HEK293 (cell line): ENCODE results near the gene MLEC.
A peak's percentile ranks its signal among the peaks of the same experiment; 100 is the strongest.

ENCODE experiments used
- GLIS1 ChIP-seq: fragments of 450-650 bp; formaldehyde crosslinking; IDR thresholded peaks from 2 replicates; pipeline ENCODE4 v1.5.1; 2016; ENCODE audit warnings: missing biosample characterization, missing genetic modification characterization
- KLF16 ChIP-seq: fragments of 450-650 bp; formaldehyde crosslinking; IDR thresholded peaks from 2 replicates; pipeline ENCODE4 v1.5.1; 2017; ENCODE audit warnings: missing biosample characterization, missing genetic modification characterization
- PRDM1 ChIP-seq: fragments of 450-650 bp; formaldehyde crosslinking; IDR thresholded peaks from 2 replicates; pipeline ENCODE4; 2016; ENCODE audit warnings: missing biosample characterization, missing genetic modification characterization
- SP3 ChIP-seq: fragments of 450-650 bp; formaldehyde crosslinking; IDR thresholded peaks from 2 replicates; pipeline ENCODE4 v1.5.1; 2016; ENCODE audit warnings: missing biosample characterization, missing genetic modification characterization
- ZBTB8A ChIP-seq: fragments of 450-650 bp; formaldehyde crosslinking; IDR thresholded peaks from 2 replicates; pipeline ENCODE4 v1.5.1; 2016; ENCODE audit warnings: missing biosample characterization, missing genetic modification characterization
- ZFP3 ChIP-seq: fragments of 450-650 bp; formaldehyde crosslinking; IDR thresholded peaks from 2 replicates; pipeline ENCODE4 v1.5.1; 2016; ENCODE audit warnings: low read depth, missing biosample characterization, missing genetic modification characterization
- ZNF280C ChIP-seq: fragments of 450-650 bp; formaldehyde crosslinking; IDR thresholded peaks from 2 replicates; pipeline ENCODE4 v1.5.1; 2016; ENCODE audit warnings: missing biosample characterization, missing genetic modification characterization
- ZNF391 ChIP-seq: fragments of 450-650 bp; formaldehyde crosslinking; IDR thresholded peaks from 2 replicates; pipeline ENCODE4 v1.5.1; 2016; ENCODE audit warnings: low read depth, missing biosample characterization, missing genetic modification characterization, borderline replicate concordance
- ZNF449 ChIP-seq: fragments of 450-650 bp; formaldehyde crosslinking; IDR thresholded peaks from 2 replicates; pipeline ENCODE4 v1.5.1; 2017; ENCODE audit warnings: missing biosample characterization, mild to moderate bottlenecking, missing genetic modification characterization, moderate library complexity
- ZNF548 ChIP-seq: fragments of 450-650 bp; formaldehyde crosslinking; IDR thresholded peaks from 2 replicates; pipeline ENCODE4 v1.5.1; 2016; ENCODE audit warnings: missing biosample characterization, missing genetic modification characterization
- ZNF692 ChIP-seq: fragments of 450-650 bp; formaldehyde crosslinking; IDR thresholded peaks from 2 replicates; pipeline ENCODE4 v1.5.1; 2016; ENCODE audit warnings: missing biosample characterization, missing genetic modification characterization
- ZNF830 ChIP-seq: fragments of 450-650 bp; IDR thresholded peaks from 2 replicates; pipeline ENCODE4 v1.5.0; 2018; ENCODE audit warnings: missing biosample characterization, missing genetic modification characterization, low read depth, mild to moderate bottlenecking, moderate library complexity
- ZNF837 ChIP-seq: fragments of 450-650 bp; formaldehyde crosslinking; IDR thresholded peaks from 2 replicates; pipeline ENCODE4 v1.5.1; 2016; ENCODE audit warnings: missing biosample characterization, missing genetic modification characterization
- ZSCAN18 ChIP-seq: fragments of 450-650 bp; formaldehyde crosslinking; IDR thresholded peaks from 2 replicates; pipeline ENCODE4 v1.5.1; 2016; ENCODE audit warnings: missing biosample characterization, missing genetic modification characterization
- ZSCAN30 ChIP-seq: fragments of 450-650 bp; IDR thresholded peaks from 2 replicates; pipeline ENCODE4 v1.5.1; 2018; ENCODE audit warnings: missing biosample characterization, mild to moderate bottlenecking, missing genetic modification characterization, moderate library complexity
- TF ChIP-seq, protein P1 (sequence below): fragments of 450-650 bp; formaldehyde crosslinking; IDR thresholded peaks from 2 replicates; pipeline ENCODE4 v1.5.1; 2016; ENCODE audit warnings: missing biosample characterization, missing genetic modification characterization, low read depth
- TF ChIP-seq, protein P2 (sequence below): fragments of 450-650 bp; formaldehyde crosslinking; IDR thresholded peaks from 2 replicates; pipeline ENCODE4 v1.5.1; 2016; ENCODE audit warnings: missing biosample characterization, missing genetic modification characterization

Gene MLEC

DNA sequence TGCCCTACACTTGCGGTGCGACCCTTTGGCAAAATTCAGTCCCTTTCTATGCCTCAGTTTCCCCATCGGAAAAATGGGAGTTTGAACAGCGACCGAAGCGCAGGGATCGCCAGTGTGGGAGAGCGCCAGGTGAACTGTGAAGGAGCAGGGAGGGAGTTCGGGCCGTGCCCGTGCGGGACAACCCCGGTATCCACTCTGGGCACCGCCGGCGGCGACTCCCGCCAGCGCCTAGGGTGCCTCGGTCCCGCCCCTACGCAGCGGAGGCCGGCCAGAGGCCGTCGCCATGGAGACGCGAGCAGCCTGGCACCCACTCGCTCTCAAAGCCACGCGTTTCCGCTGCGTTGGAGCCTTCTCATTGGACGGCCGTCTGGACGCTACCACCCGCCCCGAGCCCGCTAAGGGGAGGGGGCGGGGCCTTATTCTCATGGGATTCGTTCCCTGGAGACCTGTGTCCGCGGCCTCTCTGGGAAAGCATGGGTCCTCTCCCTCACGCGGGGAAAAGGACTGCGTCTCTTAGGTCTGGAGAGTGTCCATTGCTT is 729 bp upstream of the MLEC start (continued):
- 0 out of 2 replicates have a peak, but pooled peaks have one; percentile 96 for TF ChIP-seq SP3
- TF ChIP-seq GLIS1 (tag by site-specific recombination) = peak; percentile 75
- TF ChIP-seq ZSCAN18 = no peak
- peak; percentile 95; the same call in 1 of the 2 replicates for TF ChIP-seq KLF16 (tag by site-specific recombination)
- TF ChIP-seq, protein P1, sequence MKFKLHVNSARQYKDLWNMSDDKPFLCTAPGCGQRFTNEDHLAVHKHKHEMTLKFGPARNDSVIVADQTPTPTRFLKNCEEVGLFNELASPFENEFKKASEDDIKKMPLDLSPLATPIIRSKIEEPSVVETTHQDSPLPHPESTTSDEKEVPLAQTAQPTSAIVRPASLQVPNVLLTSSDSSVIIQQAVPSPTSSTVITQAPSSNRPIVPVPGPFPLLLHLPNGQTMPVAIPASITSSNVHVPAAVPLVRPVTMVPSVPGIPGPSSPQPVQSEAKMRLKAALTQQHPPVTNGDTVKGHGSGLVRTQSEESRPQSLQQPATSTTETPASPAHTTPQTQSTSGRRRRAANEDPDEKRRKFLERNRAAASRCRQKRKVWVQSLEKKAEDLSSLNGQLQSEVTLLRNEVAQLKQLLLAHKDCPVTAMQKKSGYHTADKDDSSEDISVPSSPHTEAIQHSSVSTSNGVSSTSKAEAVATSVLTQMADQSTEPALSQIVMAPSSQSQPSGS (tag by site-specific recombination) = no peak
- TF ChIP-seq, protein P2, sequence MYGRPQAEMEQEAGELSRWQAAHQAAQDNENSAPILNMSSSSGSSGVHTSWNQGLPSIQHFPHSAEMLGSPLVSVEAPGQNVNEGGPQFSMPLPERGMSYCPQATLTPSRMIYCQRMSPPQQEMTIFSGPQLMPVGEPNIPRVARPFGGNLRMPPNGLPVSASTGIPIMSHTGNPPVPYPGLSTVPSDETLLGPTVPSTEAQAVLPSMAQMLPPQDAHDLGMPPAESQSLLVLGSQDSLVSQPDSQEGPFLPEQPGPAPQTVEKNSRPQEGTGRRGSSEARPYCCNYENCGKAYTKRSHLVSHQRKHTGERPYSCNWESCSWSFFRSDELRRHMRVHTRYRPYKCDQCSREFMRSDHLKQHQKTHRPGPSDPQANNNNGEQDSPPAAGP (tag by site-specific recombination) = peak; percentile 18; the same call in 1 of the 2 replicates
- no peak for TF ChIP-seq ZNF449 (tag by site-specific recombination)
- TF ChIP-seq ZNF391 (tag by site-specific recombination) = 0 out of 2 replicates have a peak, but pooled peaks have one; percentile 44
- peak; percentile 43 for TF ChIP-seq ZSCAN30 (tag by site-specific recombination)
- no peak for TF ChIP-seq ZNF280C (tag by site-specific recombination)
- TF ChIP-seq ZNF692 (tag by site-specific recombination) = no peak
- TF ChIP-seq ZBTB8A (tag by site-specific recombination) = no peak
- TF ChIP-seq PRDM1 (tag by site-specific recombination) = no peak
- TF ChIP-seq ZNF548 (tag by site-specific recombination) = no peak
- TF ChIP-seq ZNF830 = no peak
- TF ChIP-seq ZNF837 (tag by site-specific recombination) = no peak
- no peak for TF ChIP-seq ZFP3 (tag by site-specific recombination)
- TF ChIP-seq, all 188 proteins: peak for 27
